Gastrocnemius medialis (tissue), 4 donors: Measurements from ENCODE around the gene ELAVL1.

Experiments
- CTCF ChIP-seq, 5 experiments: fragments of 450-650 bp in 3 of 5; fragments of 200-600 bp in 2 of 5; sonication (generic) in 2 of 5; IDR thresholded peaks in 4 of 5; conservative IDR thresholded peaks in 1 of 5; 1 replicate in 4 of 5; 2 replicates in 1 of 5; pipeline ENCODE4 v1.5.1; 2016 to 2019; ENCODE audit warnings: antibody characterized with exemption in 5 of 5, mild to moderate bottlenecking in 3 of 5, moderate library complexity in 3 of 5
- POLR2A ChIP-seq, 2 donors: fragments of 450-650 bp; IDR thresholded peaks; one replicate each; pipeline ENCODE4 v1.6.1; 2017; ENCODE audit warnings: antibody characterized with exemption in 2 of 2, mild to moderate bottlenecking in 2 of 2, moderate library complexity in 2 of 2

GRCh38 chr19:7926021-7926726 lies 79.3 kb downstream of the ELAVL1 start, which contains the start of gene CTXN1:
- no peak for TF ChIP-seq POLR2A (IDR thresholded peaks at IDR 0.05)
- no peak for TF ChIP-seq CTCF (IDR thresholded peaks at IDR 0.05 in 4 of 5, conservative IDR thresholded peaks at IDR 0.05 in 1 of 5)
